ENCODE results near the gene SYPL2.
"Not testable (repeated sequence)": the region's sequence is repeated elsewhere in the genome, so short reads cannot be mapped to it uniquely, and the experiment has no call there.

SYPL2 gene

GRCh38 chr1:109472779-109473178 lies 6.4 kb downstream of the SYPL2 start:
- DNase-seq, result no peak

GRCh38 chr1:109473284-109474057 lies 7.1 kb downstream of the SYPL2 start:
- DNase-seq, result not testable (repeated sequence)

DNA sequence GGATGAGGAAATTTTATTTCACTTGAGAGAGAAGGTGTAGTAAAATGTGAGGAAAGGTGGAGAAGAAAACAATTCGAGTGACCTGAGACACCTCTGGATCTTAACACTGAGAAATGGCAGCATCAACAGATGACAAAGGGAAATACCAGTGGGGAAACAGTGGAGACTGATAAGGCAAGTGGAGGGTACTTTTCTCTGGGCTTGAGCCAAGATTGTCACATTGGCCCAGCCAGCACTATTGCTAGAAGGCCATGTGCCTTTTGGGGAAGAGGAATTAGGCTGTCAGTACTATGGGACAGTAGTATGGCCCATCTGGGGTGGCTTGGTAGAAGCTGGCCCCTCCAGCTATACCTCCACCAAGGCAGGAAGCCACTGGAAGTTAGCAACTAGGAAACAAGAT lies 8.4 kb downstream of the SYPL2 start:
- DNase-seq, result no peak

DNA sequence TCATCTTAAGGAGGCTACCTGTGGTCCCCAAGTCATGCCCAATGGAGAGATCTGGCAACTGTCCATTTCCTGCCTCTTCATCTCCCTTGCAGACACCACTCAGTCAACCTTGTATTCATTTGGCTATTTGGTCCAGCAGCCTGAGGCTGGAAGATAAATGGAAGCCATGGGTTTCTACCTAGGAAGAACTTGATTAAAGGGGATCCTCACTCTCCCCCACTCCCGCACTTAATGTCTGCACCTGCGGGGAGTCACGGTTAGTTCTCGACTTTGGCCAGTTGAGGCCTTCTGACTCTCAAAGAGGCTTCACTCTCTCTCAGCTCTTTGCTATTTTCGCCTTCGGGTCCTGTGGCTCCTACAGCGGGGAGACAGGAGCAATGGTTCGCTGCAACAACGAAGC lies 8.9 kb downstream of the SYPL2 start:
- no peak for DNase-seq

DNA sequence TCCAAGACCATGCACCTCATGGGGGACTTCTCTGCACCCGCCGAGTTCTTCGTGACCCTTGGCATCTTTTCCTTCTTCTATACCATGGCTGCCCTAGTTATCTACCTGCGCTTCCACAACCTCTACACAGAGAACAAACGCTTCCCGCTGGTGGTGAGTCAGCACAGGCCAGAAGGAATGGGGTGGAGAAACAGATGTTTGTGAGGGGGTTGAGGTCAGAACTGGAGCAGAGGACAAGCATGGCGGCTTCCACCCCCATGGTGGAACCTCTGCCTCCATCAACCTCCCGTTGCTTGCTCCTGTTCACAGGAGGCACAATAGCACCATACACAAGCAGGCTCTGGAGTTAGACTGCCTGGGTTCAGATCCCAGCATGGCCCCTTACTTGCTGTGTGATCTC lies 10.5 kb downstream of the SYPL2 start:
- no peak for DNase-seq

- DNase-seq, result no peak
Measured at GRCh38 chr1:109477821-109478220, 11.5 kb downstream of the SYPL2 start.

DNA sequence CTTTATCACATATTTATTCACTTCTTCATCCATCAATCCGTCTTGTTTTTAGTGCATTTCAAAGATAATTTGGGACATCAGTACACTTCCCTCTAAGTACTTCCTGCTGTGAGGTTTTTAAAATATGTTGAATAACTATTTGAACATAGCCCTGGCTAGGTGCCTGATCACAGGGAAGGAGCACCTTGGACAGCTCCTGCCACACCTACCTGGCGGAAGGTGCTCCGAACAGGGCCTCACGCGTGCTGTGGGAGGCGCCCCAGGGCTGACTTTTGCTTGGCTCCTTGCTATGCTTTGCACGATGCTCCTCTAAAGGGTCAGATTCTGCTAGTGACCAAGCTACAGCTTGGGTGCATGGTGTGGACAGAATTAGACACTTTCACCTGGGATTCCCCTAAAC lies 12.5 kb downstream of the SYPL2 start:
- no peak for DNase-seq

- no peak for DNase-seq
Measured at GRCh38 chr1:109479311-109479710, 13.0 kb downstream of the SYPL2 start.

DNA sequence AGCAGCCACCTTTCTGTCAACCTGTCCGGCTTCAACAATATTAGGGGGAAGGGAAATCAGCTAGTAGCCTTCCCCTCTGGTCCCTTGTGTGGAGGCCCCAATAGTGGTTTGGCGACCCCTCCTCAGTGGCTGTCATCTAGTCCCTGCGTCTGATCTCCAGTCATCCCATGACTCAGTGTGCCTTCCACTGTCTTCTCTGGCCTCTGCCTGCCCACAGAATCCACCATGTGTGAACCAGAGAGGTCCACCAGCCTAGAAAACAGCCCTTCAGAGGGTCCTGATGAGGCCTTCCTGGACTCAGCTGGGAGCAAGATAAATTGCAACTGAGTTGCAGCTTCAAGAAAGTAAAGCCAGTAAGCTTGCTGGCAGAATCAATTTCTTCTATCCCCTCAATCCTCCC lies 13.6 kb downstream of the SYPL2 start:
- DNase-seq, result no peak

DNA sequence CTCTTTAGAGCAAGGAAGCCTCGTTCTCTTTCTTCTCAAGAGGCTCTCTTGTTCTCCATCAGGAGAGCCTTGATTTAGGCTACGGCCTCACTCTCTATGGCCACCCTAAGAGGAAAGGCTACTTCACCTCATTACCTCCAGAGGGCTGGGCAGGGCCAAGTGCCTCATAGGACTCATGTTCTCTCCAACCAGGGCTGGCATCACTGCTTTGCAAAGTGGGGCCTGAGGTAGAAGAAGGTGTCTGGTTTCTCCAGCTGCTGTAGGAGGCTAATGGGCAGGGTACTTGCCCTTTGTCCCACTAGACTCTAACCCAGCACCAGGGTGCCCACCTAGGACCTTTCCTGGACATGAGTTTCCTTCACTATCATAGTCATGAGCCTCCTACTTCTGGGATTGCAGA lies 15.3 kb downstream of the SYPL2 start:
- DNase-seq, result no peak

GRCh38 chr1:109482242-109482641 lies 15.9 kb downstream of the SYPL2 start:
- no peak for DNase-seq

GRCh38 chr1:109482791-109483671 lies 16.7 kb downstream of the SYPL2 start:
- DNase-seq, result peak; percentile 38

GRCh38 chr1:109483672-109484518 lies 17.5 kb downstream of the SYPL2 start, which contains the start of gene ATXN7L2:
TSS of gene ATXN7L2 (plus strand) at chr1:109483905. CDS start at chr1:109483954, 49 bp downstream.
- peak; percentile 91 for DNase-seq

DNA sequence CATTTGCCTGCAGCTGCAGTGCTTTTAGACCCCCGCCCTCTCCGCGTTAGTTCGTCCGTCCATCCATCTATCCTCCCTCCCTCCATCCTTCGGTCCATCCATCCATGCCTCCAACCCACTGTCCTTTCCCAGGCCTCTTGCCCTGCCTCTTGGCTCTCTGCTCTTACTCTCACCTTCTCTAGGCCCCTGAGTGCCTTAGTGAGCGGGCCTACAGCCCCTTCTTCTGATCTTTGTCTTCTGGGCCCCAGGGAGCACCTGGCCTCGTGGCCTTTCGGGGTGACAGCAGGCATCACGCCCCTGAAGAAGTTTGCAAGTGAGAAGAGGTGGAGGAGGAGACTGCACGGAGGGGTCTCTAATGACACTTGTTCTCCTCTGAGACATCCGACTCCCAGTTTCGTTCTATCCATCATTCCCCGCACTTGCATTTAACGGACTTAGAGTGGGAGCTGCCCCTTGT lies 18.2 kb downstream of the SYPL2 start:
- DNase-seq, result no peak

GRCh38 chr1:109485001-109485400 lies 18.7 kb downstream of the SYPL2 start:
- DNase-seq, result no peak

GRCh38 chr1:109487261-109487660 lies 20.9 kb downstream of the SYPL2 start:
- DNase-seq, result no peak

GRCh38 chr1:109488201-109488600 lies 21.9 kb downstream of the SYPL2 start:
- DNase-seq, result no peak

DNA sequence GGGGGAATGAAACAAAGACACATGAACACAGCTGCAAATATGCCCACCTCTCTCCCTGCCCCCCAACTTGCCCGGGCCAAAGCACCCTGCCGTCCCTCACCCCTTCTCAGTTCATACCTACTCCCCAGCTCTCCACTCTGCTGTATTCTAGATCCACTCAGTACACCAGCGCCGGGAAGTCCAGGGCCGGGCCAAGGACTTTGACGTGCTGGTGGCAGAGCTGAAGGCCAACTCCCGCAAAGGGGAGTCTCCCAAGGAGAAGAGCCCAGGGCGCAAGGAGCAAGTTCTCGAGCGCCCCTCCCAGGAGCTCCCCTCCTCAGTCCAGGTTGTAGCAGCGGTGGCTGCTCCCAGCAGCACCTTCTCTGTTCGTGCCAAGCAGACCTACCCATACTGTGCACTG lies 22.4 kb downstream of the SYPL2 start:
- DNase-seq, result no peak

- DNase-seq, result peak; percentile 54
Measured at GRCh38 chr1:109490029-109490933, 23.9 kb downstream of the SYPL2 start.

DNA sequence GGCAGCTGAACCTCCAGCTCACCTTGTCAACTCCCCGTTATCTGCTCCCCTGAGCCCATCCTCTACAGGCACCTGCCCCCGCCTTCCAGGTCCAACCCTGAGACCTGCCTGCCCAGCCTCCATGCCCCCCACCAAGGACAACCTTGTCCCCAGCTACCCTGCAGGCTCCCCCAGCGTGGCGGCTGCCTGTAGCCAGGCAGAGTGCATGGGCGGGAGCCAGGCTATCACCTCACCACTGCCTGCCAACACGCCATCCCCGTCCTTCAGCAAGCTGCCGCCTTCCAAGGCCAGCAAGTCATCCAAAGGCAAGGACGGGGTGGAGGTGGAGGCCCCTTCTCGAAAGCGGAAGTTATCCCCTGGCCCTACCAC lies 24.6 kb downstream of the SYPL2 start:
- DNase-seq, result no peak

DNA sequence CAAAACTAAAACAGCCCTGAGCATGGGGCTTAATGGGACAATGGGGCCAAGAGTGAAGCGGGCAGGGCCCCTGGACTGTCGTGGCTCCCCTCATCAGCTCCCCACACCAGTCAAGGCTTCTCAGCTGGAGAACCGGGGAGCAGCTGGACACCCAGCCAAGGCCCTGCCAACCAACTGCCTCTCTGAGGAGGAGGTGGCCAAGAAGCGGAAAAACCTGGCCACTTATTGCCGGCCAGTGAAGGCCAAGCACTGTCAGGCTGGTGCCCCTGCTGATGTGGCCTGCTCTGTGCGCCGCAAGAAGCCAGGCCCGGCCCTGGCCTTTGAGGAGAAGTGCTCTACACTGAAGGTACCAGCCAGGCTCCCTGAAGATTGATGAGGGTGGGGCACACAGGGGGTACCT lies 25.0 kb downstream of the SYPL2 start:
- DNase-seq, result no peak

GRCh38 chr1:109492779-109493178 lies 26.4 kb downstream of the SYPL2 start:
- no peak for DNase-seq

All from central memory CD4-positive, alpha-beta T cell (primary cell).